OCI-M1 (cell line): ENCODE results near the gene VPS54.
A peak's percentile ranks its signal among the peaks of the same experiment; 100 is the strongest.

Source experiments
- DNase-seq: peaks from one replicate; lab custom pipeline; 2025; lab: John Stamatoyannopoulos, UW

VPS54 gene

DNA sequence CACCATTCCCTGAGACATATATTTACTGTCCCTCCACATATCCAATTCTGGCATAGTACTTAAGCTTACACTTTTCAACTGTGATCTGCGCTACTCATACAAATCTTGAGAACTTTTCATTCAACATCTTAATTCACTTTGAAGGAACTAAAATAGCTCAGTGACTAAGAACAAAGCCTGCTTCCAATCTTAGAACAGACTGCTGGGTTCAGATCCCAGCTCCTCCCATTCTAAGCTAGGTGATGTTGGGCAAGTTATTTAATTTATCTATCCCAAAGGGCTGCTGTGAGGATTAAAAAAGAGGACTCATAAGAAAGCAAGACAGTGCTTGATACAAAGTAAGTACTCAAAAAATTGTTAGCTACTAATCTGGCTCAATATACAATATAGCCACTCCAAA, 119.6 kb downstream of the VPS54 start:
- DNase-seq = no peak

DNA sequence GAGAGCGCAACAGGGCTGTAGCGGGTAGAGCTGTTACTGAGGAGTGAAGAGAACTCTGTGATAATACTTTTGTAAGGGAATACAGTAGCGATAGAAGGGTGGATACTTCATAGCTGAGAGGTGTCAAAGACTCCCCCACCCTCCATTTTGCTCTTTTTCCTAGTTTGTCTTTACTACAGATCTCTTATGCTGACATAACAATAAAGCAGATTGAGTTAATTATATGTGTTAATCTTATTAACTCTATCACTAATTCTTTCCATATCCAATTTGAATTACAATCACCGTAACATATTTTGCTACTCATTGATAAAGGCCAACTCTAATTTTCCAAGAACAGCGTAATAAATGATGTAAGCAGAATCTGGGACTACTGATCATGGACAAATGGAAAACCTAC, 120.4 kb downstream of the VPS54 start:
- DNase-seq = no peak

GRCh38 chr2:63894167-63894566, 125.1 kb downstream of the VPS54 start:
- DNase-seq = no peak

- no peak for DNase-seq
Observed at GRCh38 chr2:63893163-63893562, 126.1 kb downstream of the VPS54 start.

GRCh38 chr2:63891488-63892030, 127.7 kb downstream of the VPS54 start:
- no peak for DNase-seq

DNA sequence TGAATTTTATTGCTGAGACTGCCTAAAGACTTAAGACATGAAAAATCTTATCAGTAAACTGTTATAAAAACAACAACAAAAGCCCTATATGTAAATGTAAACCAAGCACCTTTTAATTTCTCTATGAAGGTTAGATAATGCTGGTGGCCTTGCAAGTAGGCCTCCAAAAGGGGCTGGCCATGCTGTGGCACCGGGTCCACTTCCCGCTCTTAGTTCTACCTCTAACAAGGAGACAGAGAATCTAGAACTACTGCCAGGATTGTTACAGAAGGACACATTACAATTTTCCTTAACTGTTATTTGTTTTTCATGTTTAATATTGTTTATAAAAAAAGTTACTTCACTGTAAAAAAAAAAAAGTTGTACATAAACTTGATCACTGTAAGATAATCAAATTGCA, 128.6 kb downstream of the VPS54 start:
- DNase-seq = no peak

DNA sequence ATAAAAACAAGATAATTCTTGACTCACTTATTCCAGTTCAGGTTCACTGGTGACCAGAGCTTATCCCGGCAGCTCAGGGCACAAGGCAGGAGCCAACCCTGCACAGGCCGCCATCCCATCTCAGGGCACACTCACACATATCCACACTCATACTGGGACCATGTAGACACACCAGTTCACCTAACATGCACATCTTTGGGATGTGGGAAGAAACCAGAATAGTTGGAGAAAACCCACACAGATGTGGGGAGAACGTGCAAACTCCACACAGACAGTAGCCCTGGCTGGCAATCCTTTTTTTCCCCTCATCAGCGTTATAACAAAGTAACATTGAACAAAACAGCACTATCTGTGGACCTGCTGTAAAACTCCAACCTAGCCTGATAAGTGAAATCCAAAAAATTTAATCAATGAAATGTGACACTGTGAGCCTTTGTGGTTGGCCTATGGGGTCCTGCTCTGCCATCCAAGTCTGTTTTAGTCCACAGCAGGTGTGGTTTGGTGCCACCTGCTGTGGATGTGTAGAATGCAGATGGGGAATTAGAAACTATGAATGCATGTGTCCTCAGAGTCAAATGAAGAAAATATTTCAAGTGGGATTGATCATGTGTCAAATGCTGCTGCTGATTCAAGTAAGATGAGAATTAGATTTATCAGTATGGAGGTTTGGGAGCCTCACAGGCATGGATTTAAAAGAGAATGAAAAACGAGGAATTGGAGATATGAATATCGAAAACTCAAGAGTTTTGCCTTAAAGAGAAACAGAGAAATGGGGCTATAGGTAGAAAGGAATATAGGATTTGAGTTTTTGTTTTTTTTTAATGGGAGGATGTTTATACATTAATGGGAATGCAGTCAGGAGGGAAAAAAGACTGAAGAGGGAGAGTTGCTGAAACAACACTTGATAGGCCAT, 130.5 kb downstream of the VPS54 start:
- DNase-seq = peak; percentile 62

- no peak for DNase-seq
Observed at GRCh38 chr2:63888053-63888452, 131.2 kb downstream of the VPS54 start.

GRCh38 chr2:63886445-63886844, 132.8 kb downstream of the VPS54 start:
- no peak for DNase-seq

- no peak for DNase-seq
Observed at GRCh38 chr2:63882395-63883105, 136.7 kb downstream of the VPS54 start.

- no peak for DNase-seq
Observed at GRCh38 chr2:63881205-63881604, 138.0 kb downstream of the VPS54 start.

GRCh38 chr2:63880625-63881024, 138.6 kb downstream of the VPS54 start:
- no peak for DNase-seq

- no peak for DNase-seq
Observed at GRCh38 chr2:63879876-63880433, 139.3 kb downstream of the VPS54 start.

GRCh38 chr2:63878486-63878885, 140.7 kb downstream of the VPS54 start:
- no peak for DNase-seq

- no peak for DNase-seq
Observed at GRCh38 chr2:63876311-63876710, 142.9 kb downstream of the VPS54 start.

GRCh38 chr2:63875559-63876245, 143.5 kb downstream of the VPS54 start:
- DNase-seq = no peak

DNA sequence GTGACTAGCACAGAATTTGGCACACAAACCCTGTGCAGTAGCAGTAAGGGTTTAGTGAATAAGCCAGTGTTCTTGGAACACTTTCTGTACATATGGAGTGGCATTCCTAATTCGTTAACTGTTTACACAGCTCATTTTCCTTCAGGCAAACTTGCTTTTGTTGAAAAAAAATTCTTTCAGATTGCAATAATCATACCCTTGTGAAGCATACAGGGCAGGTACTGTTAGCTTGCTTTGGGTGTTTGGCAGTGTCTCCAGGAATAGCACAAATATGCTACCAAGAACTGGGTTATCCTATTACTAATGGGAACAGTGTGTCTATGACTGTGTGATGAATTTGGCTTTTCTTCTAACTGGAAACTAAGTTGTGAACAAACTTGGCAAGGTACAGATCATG, 144.1 kb downstream of the VPS54 start:
- no peak for DNase-seq

- DNase-seq = no peak
Observed at GRCh38 chr2:63874204-63875130, 144.8 kb downstream of the VPS54 start.

- DNase-seq = no peak
Observed at GRCh38 chr2:63872571-63873328, 146.5 kb downstream of the VPS54 start.

GRCh38 chr2:63871864-63872263, 147.4 kb downstream of the VPS54 start:
- no peak for DNase-seq
